Measurements from ENCODE around the gene RPL32. TPM values are rescaled to one million over a fixed set of nuclear protein-coding genes. Genes with fewer than 3 reads are reported as not detected.
"Not testable (repeated sequence)": the region's sequence is repeated elsewhere in the genome, so short reads cannot be mapped to it uniquely, and the experiment has no call there.

RPL32 gene
- total RNA-seq, 1 donor: 1,419 TPM

GRCh38 chr3:12868039-12869034 is 27.0 kb upstream of the RPL32 start:
- peak in 2 of 3 donors; percentile 62 to 70 for DNase-seq (ENCODE audit: low read depth in 2 of 3, low spot score in 2 of 3)

GRCh38 chr3:12866836-12867235 is 25.5 kb upstream of the RPL32 start:
- DNase-seq (ENCODE audit: low read depth in 2 of 3, low spot score in 2 of 3): no peak

DNA sequence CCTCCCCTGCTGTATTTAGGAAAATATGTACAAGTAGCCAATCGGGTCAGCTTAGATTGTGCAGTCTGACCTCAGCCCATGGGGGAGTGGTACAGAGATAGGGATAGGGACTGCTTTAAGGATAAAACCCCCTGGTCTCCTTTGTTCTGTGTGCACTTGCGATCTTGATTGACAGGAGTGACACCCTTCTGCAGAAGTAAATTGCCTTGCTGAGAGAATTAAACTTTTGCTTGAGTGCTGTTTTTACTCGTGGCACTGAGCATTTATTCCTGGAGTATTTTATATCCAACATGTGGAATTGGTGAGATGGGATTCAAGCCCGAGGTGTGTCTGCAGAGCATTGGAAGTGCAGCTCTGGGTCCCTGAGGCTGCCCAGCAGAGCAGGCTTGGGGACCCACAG is 23.9 kb upstream of the RPL32 start:
- DNase-seq (ENCODE audit: low read depth in 2 of 3, low spot score in 2 of 3): no peak

- DNase-seq (ENCODE audit: low read depth in 2 of 3, low spot score in 2 of 3): no peak
Observed at GRCh38 chr3:12862387-12862786, 21.0 kb upstream of the RPL32 start.

DNA sequence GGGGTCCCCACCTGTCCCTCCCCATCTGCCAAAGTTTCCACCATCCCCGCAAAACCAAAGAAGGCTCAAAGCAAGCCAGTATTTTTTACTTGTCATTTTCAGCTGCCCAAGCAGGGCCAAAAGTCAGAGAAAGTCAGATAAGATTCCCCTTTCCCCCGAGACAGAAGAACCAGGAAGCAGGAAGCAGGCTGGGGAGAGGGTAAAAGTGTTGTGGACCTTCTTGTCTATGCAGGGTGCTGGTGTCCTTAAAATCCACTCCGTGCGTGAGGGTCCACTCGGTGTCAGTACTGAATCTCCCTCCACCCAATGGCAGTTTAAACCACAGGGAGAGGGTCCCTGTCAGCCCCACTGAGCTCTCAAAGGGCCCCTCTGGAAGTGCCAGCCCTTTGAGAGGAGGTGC is 20.2 kb upstream of the RPL32 start:
- DNase-seq (ENCODE audit: low read depth in 2 of 3, low spot score in 2 of 3): no peak

DNA sequence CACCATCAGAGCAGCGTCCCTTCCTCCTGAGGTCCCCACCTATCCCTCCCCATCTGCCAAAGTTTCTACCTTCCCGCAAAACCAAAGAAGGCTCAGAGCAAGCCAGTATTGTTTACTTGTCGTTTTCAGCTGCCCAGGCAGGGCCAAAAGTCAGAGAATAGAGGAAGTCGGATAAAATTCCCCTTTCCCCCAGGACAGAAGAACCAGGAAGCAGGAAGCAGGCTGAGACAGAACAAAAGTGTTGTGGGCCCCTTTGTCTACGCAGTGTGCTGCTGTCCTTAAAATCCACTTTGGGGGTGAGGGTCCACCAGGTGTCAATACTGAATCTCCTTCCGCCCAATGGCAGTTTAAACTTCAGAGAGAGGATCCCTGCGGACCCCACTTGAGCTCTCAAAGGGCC is 18.5 kb upstream of the RPL32 start:
- no peak for DNase-seq (ENCODE audit: low read depth in 2 of 3, low spot score in 2 of 3)

DNA sequence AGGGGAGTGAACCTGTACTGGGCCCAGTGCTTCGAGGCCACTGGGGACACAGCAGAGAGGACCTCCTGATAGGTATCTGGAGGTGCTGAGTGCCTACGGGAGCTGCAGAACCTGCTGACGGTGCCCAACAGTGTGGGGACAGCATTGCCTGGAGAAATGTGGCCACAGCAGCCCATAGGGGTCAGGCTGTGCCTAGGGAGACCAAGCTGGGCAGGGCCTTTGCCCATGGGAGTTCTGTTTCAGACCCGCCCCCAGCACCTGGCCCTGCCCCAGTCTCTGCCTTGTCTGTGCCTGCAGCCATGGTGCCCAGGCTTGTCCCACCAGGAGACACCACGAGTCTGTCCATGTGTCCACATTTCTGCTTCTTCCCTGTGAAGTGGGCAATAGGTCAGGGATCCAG is 15.3 kb upstream of the RPL32 start:
- DNase-seq (ENCODE audit: low read depth in 2 of 3, low spot score in 2 of 3): no peak

DNA sequence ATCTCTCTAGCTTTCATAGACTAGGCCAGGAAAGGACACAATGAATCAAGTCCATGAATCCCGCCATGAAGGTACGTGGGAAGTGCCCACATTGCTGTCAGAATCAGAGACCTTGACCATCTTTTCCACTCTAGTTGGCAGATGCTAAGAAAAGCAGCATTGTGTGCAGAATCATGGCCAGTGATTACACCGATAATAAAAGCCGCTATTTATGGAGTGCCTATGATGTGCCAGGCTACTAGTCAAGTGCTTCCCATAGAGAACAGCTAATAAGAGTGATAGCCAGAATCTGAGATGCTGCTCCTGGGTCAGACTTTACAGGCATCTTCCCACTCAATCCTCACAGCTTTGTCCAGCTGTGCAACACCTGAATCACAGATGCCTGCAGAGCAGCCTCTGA is 13.2 kb upstream of the RPL32 start:
- DNase-seq (ENCODE audit: low read depth in 2 of 3, low spot score in 2 of 3): no peak

DNA sequence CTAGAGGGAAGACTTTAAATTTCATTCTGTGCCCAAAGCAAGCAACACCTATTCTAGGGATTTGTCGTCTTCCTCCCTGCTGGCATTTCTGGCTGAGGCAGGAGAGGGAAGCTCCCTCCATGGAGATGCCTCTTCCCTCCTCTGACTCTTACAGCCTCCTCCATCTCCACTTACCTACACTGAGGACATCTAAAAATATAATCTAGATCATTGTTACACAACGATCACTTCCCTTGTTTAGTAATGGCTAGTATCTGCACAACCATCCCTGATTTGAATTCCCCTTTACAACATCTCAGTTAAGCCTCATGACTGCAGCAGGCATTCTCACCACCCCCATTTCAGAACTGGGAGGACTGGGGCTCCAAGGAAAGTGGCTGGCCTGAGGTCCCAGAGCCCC is 12.5 kb upstream of the RPL32 start:
- DNase-seq (ENCODE audit: low read depth in 2 of 3, low spot score in 2 of 3): not testable (repeated sequence)

GRCh38 chr3:12852201-12852600 is 10.8 kb upstream of the RPL32 start:
- no peak for DNase-seq (ENCODE audit: low read depth in 2 of 3, low spot score in 2 of 3)

DNA sequence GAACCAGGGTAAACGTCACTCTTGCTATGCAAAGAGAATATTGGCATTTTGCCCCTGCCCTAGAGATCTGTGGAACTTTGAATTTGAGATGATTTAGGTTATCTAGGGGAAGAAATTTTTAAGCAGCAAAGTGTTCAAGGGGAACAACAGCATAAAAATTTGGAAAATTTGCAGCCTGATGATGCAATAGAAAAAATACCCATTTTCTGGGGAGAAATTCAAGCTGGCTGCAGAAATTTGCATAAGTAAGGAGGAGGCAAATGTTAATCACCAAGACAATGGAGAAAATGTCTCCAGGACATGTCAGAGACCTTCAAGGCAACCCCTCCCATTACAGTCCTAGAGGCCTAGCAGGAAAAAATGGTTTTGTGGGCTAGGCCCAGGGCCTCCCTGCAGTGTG is 4.4 kb upstream of the RPL32 start:
- no peak for DNase-seq (ENCODE audit: low read depth in 2 of 3, low spot score in 2 of 3)

- DNase-seq (ENCODE audit: low read depth in 2 of 3, low spot score in 2 of 3): no peak
Observed at GRCh38 chr3:12842469-12842868, 1.1 kb upstream of the RPL32 start.

DNA sequence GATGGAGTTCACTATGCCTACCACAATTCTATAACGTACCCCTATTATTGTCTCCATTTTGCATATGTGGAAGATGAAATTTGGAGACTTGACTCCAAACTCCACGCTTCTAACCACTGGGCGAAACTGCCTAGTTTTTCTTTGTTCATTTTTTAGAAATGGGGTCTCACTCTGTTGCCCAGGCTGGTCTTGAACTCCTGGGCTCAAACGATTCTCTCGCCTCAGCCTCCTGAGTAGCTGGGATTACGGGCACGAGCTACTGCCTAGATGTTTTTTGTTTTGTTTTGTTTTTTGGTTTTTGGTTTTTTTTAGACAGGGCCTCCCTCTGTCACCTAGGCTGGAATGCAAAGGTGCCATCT is 584 bp upstream of the RPL32 start:
- DNase-seq (ENCODE audit: low read depth in 2 of 3, low spot score in 2 of 3): no peak

DNA sequence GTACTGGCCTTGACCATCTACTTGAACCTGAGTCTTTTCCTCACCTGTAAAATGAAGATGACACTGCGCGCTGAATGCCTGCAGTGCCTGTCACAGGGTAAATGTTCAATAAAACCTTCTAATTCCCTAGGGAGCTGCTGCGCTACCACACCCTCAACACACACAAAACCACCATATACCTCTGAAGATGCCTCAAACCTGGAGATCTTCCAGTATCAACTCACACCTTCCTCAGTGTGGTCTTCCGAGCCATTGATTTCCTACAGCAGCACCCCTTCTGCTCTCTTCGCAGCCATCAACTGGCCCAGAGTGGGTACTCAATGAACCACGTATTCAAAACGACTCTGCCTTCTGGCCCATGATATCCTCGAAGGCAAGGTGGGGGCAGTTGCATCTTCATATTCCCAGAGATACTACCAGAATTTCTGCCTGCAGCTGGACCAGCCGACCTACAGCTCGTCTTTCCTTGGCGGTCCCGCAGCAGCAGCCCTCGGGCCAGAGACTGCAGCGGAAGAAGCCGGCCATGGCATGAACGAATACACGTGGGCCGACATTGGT is 695 bp downstream of the RPL32 start:
- DNase-seq (ENCODE audit: low read depth in 2 of 3, low spot score in 2 of 3): peak in 1 of 3 donors; percentile 49

GRCh38 chr3:12840148-12840547 is 1.2 kb downstream of the RPL32 start:
- DNase-seq (ENCODE audit: low read depth in 2 of 3, low spot score in 2 of 3): not testable (repeated sequence)

GRCh38 chr3:12839156-12839946 is 2.0 kb downstream of the RPL32 start:
- no peak for DNase-seq (ENCODE audit: low read depth in 2 of 3, low spot score in 2 of 3)

GRCh38 chr3:12838179-12838965 is 3.0 kb downstream of the RPL32 start:
- no peak for DNase-seq (ENCODE audit: low read depth in 2 of 3, low spot score in 2 of 3)

DNA sequence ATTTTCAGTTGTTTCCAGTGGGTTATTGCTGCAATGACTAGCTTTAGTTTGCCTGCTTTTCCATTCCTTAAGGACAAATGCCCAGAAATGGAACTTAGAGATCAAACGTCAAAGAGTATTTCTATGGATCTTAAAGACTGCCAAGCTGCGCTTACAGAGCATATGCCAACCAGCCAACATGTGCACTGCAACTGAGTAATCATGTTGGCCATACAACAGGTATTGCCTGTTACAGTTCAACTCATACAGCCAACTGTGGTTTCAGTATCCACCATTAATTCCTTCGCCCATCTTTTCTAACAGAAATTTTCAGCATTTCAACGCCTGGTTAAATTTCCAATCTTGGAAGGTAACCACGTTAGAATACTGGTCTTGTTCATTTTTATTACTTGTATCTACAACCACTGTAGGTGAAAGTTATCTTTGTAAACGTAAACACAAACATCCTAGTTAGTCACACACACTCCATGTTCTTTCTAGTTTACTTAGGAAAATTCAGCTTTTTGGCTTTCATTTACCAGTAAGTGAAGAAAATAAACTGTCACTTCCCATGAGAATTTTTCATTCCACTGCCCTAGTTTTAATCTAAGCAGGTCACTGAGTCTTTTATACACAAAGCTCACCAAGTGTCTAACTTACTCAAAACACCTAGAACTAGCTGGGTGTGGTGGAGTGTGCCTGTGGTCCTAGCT is 3.9 kb downstream of the RPL32 start:
- DNase-seq (ENCODE audit: low read depth in 2 of 3, low spot score in 2 of 3): no peak

GRCh38 chr3:12835052-12835665 is 6.2 kb downstream of the RPL32 start:
- DNase-seq (ENCODE audit: low read depth in 2 of 3, low spot score in 2 of 3): no peak

All from hematopoietic multipotent progenitor cell (in vitro differentiated cells).